Fibroblast of skin of scalp (primary cell): ENCODE data around the gene GSG1L2.
"Not testable (repeated sequence)": the region's sequence is repeated elsewhere in the genome, so short reads cannot be mapped to it uniquely, and the experiment has no call there.

Experiments
- DNase-seq: peaks from one replicate; pipeline ENCODE4 v3.0.0-alpha.2; 2013

The GSG1L2 gene

DNA sequence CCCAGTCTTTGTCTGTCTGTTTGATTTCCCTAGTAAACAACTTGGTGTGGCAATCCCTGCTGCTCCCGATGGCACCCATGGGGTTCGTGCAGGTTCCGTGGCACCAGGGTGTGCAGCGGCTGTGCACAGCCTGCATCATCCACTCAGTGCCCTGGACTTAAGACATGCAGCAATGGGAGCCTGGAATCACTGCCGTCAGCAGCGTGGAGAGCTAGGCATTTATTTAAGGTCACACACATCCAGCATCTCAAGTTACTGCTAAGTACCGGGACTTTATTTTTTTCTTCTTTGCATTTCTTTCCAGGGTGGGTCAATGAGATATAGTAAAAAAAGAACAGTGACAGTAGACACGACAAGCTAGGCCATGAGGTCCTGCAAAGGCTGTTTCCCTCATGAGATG is 33.3 kb downstream of the GSG1L2 start:
- DNase-seq = no peak

DNA sequence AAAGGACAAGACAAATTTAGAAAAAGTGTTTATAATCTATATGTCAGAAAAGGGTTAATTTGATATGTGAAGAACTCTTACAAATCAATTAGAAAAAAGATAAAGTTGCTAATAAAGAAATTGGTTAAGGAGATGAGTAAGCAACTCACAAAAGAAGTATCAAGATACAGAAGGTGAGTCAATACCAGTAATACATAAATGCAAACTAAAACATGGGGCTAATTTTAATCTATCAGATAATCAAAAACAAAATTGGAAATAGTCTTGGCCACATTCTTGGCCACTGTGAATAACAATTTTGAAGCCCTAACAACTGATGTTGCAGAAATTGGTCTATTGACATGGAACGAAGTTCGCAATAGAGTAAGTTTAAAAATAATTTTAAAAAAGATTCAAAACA is 37.3 kb downstream of the GSG1L2 start:
- DNase-seq = no peak

DNA sequence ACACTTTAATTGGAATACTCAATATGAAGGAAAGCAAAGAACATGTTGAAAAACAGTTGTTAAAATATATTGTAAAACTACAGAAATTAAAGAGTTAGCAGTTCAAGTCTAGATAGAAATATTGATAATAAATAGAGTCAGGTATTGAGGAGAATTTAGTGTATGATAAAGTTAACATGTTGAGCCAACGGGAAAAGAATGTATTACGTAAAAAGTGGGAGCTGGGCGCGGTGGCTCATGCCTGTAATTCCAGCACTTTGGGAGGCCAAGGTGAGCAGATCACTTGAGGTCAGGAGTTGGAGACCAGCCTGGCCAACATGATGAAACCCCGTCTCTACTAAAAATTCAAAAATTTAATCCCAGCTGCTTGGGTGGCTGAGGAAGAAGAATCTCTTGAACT is 38.4 kb downstream of the GSG1L2 start:
- DNase-seq = not testable (repeated sequence)

DNA sequence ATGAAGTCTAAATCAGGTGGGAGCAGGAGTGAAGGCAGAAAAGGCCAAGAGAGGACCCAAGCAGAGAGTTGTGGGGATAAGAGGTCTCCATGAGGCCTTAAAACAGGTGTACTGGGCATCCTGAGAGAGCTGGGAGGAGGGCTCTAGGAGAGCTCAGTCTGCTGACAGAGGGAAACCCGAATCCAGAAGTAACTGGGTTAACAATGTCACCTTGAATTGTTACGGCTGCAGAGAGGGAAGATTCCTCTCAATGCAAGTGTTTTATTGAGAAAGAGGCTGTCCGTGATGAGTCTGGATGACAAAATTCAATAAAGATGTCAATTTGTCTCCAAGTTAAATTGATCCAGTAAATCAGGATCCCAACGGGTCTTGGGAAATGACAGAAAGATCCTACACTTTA is 38.8 kb downstream of the GSG1L2 start:
- no peak for DNase-seq

DNA sequence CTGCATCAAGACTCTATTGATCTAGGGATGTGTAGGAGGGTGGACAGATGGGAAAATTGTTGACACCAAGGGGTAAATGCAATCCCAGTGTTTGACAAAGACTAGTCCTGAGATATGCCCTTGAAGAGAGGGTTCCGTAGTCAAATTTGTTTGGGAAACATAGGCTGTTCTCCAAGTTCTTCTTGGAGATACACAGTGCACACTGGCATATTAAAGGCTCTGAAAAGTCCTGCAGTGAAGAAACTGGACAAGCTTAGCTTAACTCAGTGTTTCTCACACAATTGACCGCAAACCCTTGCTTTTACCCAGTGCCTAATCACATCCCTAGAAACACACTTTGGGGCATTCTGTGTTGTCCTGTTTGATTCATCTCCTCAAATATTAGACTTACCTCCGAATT is 41.3 kb downstream of the GSG1L2 start:
- DNase-seq = no peak

DNA sequence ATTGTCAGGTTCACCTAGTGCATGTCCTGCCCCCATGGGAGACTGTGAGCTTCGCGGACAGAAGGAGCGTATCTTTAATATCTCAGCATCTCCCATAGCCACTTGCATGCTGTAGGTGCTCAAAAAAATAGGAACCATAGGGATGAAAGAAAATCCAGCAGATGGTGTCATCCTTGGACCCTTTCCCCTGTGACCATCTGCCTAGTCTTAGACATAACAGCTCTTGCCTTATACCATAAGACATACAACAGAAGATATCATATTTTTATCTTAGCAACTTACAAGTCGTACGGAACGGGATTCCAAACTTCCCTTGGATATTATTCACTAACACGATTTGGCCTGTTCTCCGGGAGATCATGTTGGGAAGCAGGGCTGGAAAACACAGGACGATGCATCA is 45.0 kb downstream of the GSG1L2 start:
- DNase-seq = no peak

DNA sequence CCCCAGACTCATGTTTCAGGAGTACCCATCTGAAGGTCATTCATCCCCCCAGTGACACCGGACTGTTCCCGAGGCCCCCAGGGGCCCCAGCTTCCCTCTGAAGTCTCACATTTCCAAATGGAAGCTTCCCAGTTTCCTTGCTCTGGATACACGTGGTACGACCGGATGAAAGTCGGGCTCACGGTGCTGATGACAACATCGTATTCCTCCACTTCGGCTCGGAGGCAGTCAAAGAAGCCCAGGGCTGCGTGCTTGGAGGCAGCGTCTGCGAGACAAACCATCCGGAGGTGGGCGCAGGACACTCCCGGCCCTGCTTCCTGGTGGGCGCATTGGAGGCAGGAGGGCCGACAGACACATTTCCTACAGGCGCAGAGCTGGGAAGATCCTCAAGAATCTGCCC is 49.2 kb downstream of the GSG1L2 start:
- no peak for DNase-seq

DNA sequence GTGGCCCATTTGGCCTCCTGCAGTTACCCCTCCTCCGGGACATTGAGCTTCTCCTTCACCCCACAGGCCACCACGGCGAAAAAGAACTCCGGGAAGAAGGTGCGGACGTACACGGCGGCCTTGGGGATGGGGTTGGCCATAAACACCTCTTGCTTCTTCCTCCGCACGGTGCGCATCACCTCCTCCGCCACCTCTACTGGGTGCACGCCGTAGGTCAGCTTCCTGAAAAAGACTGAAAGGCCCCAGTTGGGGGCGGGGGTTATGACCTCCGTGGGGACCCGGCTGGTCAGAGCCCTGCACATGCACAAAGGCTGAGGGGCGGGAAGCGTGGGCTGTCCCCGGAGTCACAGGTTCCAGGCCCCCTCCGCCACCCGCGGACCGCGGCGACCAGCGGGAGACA is 50.4 kb downstream of the GSG1L2 start:
- no peak for DNase-seq

DNA sequence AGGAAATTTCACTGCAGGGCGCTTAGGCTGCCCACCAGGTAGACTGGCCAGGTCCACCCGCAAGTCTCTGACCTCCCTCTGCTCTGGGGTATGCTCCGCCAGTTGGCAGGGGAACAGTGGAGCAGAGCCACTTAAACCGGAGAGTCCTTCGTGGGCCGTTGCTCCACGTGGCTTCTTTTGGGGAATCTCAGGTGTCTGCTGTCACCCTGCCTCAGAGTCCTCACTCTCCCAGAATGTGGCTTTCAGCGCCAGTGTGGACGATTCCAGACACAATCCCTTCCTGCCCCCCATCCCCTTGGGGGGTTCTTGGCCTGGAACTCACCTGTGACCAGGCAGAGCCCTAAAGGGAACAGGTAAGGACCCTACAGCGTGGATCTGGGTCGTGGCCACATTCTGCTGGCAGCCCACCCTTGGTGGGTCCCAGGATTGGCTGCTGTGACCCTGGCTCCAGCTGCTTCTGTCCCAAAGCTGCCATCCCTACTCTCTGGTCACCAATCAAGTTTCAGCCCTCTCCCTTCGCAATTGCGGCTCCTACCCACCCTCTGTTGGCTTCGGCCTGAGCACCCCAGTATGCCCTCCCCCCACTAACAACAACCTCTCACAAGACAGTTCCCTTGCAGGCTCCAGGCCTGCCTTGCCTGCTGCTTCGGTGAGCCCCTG is 52.7 kb downstream of the GSG1L2 start:
- no peak for DNase-seq

DNA sequence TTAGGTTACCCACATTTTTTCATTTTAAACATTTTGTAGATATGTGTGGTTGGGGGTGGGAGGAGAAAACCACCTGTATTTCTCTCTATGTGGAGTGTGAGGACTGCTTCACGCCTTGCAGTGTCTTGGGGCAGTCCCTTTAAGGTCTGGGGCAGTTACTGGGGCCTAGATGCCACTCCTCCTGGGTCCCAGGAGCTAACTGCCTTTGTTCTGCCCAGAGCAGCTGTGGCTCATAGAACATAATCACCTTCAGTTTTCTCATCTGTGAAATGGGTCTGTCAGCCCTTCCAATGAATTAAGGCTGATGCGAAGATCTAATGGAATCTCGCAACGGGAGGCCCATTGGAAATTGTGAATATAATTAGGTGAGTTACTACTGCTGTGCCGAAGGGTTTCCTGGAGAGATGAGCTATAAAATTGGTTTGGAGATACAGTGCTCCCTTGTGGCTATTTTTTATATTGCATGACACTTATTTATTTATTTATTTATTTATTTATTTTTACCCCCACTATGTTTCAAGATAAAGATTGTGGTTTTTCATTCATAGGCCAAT is 53.4 kb downstream of the GSG1L2 start:
- DNase-seq = peak; percentile 45

DNA sequence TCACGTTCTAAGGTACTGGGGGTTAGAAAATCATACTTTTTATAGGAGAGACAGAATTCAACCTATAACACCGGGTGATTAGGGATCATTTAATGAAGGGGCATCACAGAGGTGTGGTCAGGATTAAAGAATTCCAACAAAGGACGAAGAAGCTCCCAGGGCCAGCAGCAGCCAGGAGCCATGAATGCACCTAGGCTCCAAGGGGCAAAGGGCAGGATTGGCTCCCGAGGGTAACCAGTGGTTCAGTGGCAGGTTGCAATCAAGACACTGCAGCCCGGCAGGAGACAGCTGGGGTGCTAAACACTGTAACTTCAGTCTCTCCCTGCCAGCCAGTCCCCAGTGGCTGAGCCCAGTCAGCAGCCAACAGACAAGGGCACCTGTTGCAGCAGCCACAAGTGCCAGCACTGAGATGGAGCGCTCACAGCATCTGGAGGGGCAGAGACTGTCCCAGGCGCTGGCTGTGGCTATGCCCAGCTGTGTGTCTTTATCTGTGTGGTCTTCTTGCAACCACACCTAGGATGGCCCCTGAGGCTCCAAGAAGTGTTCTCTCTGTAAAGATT is 54.4 kb downstream of the GSG1L2 start:
- no peak for DNase-seq

DNA sequence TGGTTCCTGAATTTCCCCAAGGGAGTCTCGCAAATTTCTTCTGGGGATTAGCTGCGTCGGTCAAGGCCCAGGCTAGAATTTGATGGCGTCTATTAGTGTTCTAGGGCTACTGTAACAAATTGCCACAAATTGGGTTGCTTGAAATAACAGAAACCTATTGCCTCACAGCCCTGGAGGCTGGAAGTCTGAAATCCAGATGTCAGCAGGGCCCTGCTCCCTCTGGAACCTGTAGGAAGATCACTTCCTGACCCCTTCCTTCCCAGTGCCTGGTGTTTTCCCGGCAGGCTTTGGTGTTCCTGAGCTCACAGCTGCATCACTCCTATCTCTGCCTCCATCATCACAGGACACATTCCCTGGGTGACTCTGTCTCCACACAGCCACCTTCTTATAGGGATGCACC is 54.9 kb downstream of the GSG1L2 start:
- DNase-seq = no peak

DNA sequence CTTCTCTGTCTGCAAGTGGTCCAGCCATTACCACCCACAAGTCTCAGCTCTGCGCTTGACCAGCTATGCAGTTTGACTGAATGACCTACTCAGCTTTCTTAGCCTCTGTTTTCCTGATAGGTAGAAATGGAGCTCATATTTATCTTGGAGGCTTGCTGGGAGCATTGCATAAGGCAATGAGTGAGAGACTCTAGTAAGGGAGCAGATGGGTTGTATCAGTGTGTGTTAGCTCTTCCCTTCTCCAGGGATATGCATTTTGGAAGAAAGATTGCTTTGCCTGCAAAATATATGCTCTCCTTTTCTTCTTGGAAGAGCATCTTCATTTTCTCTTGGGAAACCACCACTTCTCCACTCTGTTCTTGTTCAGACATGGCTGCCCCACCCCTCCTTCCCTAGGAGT is 56.6 kb downstream of the GSG1L2 start:
- DNase-seq = no peak

DNA sequence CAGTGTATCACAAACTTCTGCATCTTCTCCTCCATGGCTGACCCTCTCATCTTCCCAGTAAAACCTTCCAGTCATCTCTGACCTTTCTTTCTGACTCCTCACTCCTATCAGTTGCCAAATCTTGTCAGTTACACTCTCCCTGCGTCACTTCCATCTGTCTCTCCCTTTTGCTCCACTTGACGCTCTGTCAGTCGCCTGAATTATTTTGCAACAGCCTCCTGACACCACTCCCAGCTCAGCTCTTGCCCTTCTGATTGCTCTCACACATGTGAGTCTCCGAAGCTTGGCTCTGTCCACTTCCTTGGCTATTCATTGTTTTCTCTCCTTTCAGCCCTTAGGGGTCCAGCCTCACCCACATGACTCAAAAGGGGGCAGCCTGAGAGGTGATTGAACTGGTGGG is 58.2 kb downstream of the GSG1L2 start:
- no peak for DNase-seq

DNA sequence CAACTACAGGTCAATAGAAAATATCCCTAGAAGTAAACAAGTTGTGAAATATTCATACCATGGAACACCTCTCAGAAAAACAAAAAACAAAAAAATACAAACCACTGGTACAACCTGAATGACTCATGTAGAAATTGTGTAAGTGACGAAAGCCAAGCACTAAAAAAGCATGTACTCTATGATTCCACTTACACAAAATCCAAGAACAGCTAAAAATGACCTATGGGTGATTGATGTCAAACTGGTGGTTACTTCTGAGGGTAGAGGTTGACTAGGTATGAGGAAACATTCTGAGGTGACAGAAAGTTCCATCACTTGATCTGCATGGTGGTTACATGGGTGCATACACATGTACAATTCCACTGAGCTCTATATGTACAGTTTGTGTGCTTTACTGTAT is 61.6 kb downstream of the GSG1L2 start:
- no peak for DNase-seq

DNA sequence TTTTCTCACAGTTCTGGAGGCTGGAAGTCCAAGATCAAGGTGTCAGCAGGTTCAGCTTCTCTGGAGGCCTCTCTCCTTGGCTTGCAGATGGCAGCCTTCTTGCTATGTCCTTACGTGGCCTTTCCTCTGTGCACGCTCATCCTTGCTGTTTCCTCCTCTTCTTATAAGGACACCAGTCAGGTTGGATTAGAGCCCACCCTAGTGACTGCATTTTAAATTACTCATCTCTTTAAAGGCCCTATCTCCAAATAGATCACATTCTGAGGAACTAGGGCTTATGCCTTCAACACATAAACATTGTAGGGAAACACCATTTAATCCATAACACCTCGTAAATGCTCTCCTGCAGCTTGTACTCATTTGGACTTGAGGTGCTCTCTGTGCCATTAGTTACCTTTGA is 66.8 kb downstream of the GSG1L2 start:
- peak; percentile 6 for DNase-seq
